ENCODE measurements around the gene MZT2A. TPM values are rescaled to one million over a fixed set of nuclear protein-coding genes. Genes with fewer than 3 reads are reported as not detected.
"Not testable (repeated sequence)": the region's sequence is repeated elsewhere in the genome, so short reads cannot be mapped to it uniquely, and the experiment has no call there.

The MZT2A gene
- polyA plus RNA-seq, 3 donors from 2014 or later: 57.2 to 129 (median 112) TPM

GRCh38 chr2:131492418-131493198 is 411 bp upstream of the MZT2A start:
- DNase-seq: peak; percentile 88 to 94 (median 94)
- H3K9me3 Mint-ChIP-seq: no peaks in the 10 kb centered on the region
- H3K4me3 Mint-ChIP-seq: peak overlapping the region; percentile 93 to 97 (median 95)
- H3K4me1 Mint-ChIP-seq: peaks cover 34 to 36% of the 10 kb centered on the region in 2 donors
- peak overlapping the region; percentile 92 to 98 (median 95) for H3K27ac Mint-ChIP-seq
- no peaks in the 10 kb centered on the region for H3K36me3 Mint-ChIP-seq
- peaks cover 6 to 13% (median 6%) of the 10 kb centered on the region in 3 donors for H3K27me3 Mint-ChIP-seq (ENCODE audit: low read depth in 3 of 3)

- Mint-ChIP-seq H3K4me1 (peaks cover 32 to 36% of the 10 kb centered on the region in 2 donors), H3K27me3 (ENCODE audit: low read depth in 3 of 3) (peaks cover 6 to 13% (median 6%) of the 10 kb centered on the region in 3 donors), H3K27ac (peak overlapping the region in 5 of 6 donors; percentile 19 to 61 (median 46)), H3K4me3 (peak overlapping the region; percentile 71 to 79 (median 76))
- not testable (repeated sequence) for H3K9me3 Mint-ChIP-seq, H3K36me3 Mint-ChIP-seq
- DNase-seq: peak in 1 of 3 donors; percentile 6
These were observed 744 bp downstream of the MZT2A start for GRCh38 chr2:131491469-131491836.

GRCh38 chr2:131490616-131491468 is 1.4 kb downstream of the MZT2A start:
- not testable (repeated sequence) for H3K36me3 Mint-ChIP-seq, DNase-seq, H3K9me3 Mint-ChIP-seq
- peak overlapping the region; percentile 71 to 79 (median 76) for H3K4me3 Mint-ChIP-seq
- peaks cover 32 to 34% of the 10 kb centered on the region in 2 donors for H3K4me1 Mint-ChIP-seq
- peak overlapping the region; percentile 12 to 68 (median 48) for H3K27ac Mint-ChIP-seq
- H3K27me3 Mint-ChIP-seq (ENCODE audit: low read depth in 3 of 3): peaks cover 6 to 13% (median 6%) of the 10 kb centered on the region in 3 donors

GRCh38 chr2:131488306-131489205 is 3.6 kb downstream of the MZT2A start:
- Mint-ChIP-seq H3K4me1 (peaks cover 18 to 22% of the 10 kb centered on the region in 2 donors), H3K36me3 (no peaks in the 10 kb centered on the region), H3K27me3 (ENCODE audit: low read depth in 3 of 3) (peaks cover 6 to 12% (median 6%) of the 10 kb centered on the region in 3 donors), H3K9me3 (no peaks in the 10 kb centered on the region), H3K4me3 (no peak overlapping the region), H3K27ac (peak overlapping the region in 2 of 6 donors; percentile 31 to 52)
- no peak for DNase-seq

- H3K27ac Mint-ChIP-seq; H3K36me3 Mint-ChIP-seq; H3K4me3 Mint-ChIP-seq; H3K27me3 Mint-ChIP-seq (ENCODE audit: low read depth in 3 of 3); DNase-seq; H3K9me3 Mint-ChIP-seq: not testable (repeated sequence)
- peaks cover 12 to 14% of the 10 kb centered on the region in 2 donors for H3K4me1 Mint-ChIP-seq
These were observed 5.8 kb downstream of the MZT2A start for GRCh38 chr2:131486201-131486902.

- H3K4me3 Mint-ChIP-seq; H3K27me3 Mint-ChIP-seq (ENCODE audit: low read depth in 3 of 3); H3K27ac Mint-ChIP-seq; H3K4me1 Mint-ChIP-seq; H3K9me3 Mint-ChIP-seq; H3K36me3 Mint-ChIP-seq; DNase-seq: not testable (repeated sequence)
These were observed 7.2 kb downstream of the MZT2A start for GRCh38 chr2:131484906-131485460.

GRCh38 chr2:131483981-131484820 is 8.0 kb downstream of the MZT2A start:
- not testable (repeated sequence) for DNase-seq; H3K36me3 Mint-ChIP-seq; H3K27me3 Mint-ChIP-seq (ENCODE audit: low read depth in 3 of 3); H3K27ac Mint-ChIP-seq; H3K4me3 Mint-ChIP-seq; H3K9me3 Mint-ChIP-seq; H3K4me1 Mint-ChIP-seq

GRCh38 chr2:131482506-131483155 is 9.6 kb downstream of the MZT2A start:
- H3K4me1 Mint-ChIP-seq; H3K4me3 Mint-ChIP-seq; H3K36me3 Mint-ChIP-seq; H3K9me3 Mint-ChIP-seq; H3K27ac Mint-ChIP-seq; H3K27me3 Mint-ChIP-seq (ENCODE audit: low read depth in 3 of 3); DNase-seq: not testable (repeated sequence)

- H3K36me3 Mint-ChIP-seq; H3K4me1 Mint-ChIP-seq; H3K4me3 Mint-ChIP-seq; DNase-seq; H3K27me3 Mint-ChIP-seq (ENCODE audit: low read depth in 3 of 3); H3K27ac Mint-ChIP-seq; H3K9me3 Mint-ChIP-seq: not testable (repeated sequence)
These were observed 11.8 kb downstream of the MZT2A start for GRCh38 chr2:131480351-131480750.

- H3K27me3 Mint-ChIP-seq (ENCODE audit: low read depth in 3 of 3); H3K4me1 Mint-ChIP-seq; H3K4me3 Mint-ChIP-seq; DNase-seq; H3K9me3 Mint-ChIP-seq; H3K36me3 Mint-ChIP-seq; H3K27ac Mint-ChIP-seq: not testable (repeated sequence)
These were observed 13.2 kb downstream of the MZT2A start for GRCh38 chr2:131478850-131479461.

GRCh38 chr2:131478074-131478849 is 13.9 kb downstream of the MZT2A start:
- H3K4me3 Mint-ChIP-seq; H3K27ac Mint-ChIP-seq; DNase-seq; H3K27me3 Mint-ChIP-seq (ENCODE audit: low read depth in 3 of 3); H3K36me3 Mint-ChIP-seq; H3K4me1 Mint-ChIP-seq; H3K9me3 Mint-ChIP-seq: not testable (repeated sequence)

Data from immature natural killer cell (primary cell).